ENCODE results near the gene FMN2. TPM values are rescaled to one million over a fixed set of nuclear protein-coding genes. Genes with fewer than 3 reads are reported as not detected.

The FMN2 gene
- 3.7 to 5.5 TPM (median 4.9 TPM) in 5 replicates for total RNA-seq (2022; extraction: Qiagen RNA extraction; ENCODE audit: low read depth)

DNA sequence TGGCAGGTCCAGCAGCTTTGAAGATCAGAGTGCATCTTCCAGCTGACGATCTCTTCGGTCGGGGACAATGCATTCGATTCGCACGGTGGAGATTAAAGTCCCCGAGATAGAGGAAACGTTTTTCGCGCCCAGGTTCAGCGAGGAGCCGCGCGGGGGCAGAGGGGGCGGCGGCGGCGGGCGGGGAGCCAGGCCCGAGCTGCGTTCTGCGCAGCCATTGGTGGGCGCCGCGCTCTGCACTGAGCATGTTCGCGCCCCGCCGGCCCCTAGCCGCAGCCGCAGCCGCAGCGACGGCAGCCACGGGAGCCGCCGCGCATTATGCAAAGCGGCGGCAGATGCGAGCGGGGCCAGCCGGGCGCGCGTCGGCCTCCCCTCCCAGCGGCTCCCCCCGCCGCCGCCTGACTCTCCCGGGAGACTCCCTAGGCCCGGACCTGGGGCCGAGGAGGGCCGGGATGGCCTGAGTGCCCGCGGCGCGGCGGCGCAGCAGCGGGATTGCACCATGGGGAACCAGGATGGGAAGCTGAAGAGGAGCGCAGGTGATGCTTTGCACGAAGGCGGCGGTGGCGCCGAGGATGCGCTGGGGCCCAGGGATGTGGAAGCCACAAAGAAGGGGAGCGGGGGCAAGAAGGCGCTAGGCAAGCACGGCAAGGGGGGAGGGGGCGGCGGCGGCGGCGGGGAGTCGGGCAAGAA, at the start of gene FMN2:
TSS of gene FMN2 (plus strand) at position 270 of the 687 bp plus-strand sequence. CDS start at position 497, 227 bp downstream.

